H54 (cell line): Measurements from ENCODE around the gene LRRC17.

Experiments used
- DNase-seq: peaks from one replicate; pipeline ENCODE4 v3.0.0; 2011; ENCODE audit warnings: low spot score, mixed read lengths; ENCODE audit not compliant: insufficient read length
- FAIRE-seq: peaks from 3 replicates; lab custom pipeline; 2011; peaks lifted over from hg19 to GRCh38; lab: Jason Lieb, UNC
- POLR2A ChIP-seq: IDR thresholded peaks from 2 replicates; pipeline ENCODE4 v1.6.1; 2011; ENCODE audit warnings: low read depth, mild to moderate bottlenecking, low read length

LRRC17 gene

GRCh38 chr7:102916426-102916825 is 3.6 kb downstream of the LRRC17 start:
- FAIRE-seq, result peak; percentile 93

GRCh38 chr7:102916881-102917280 is 4.1 kb downstream of the LRRC17 start:
- FAIRE-seq (no peak), DNase-seq (no peak)
- no peak for TF ChIP-seq POLR2A

More at GRCh38 chr7:102916426-102916825, 3.6 kb downstream of the LRRC17 start:
- DNase-seq, result peak; percentile 14
- no peak for TF ChIP-seq POLR2A

GRCh38 chr7:102917436-102918353 is 4.9 kb downstream of the LRRC17 start:
- TF ChIP-seq POLR2A, result no peak

DNA sequence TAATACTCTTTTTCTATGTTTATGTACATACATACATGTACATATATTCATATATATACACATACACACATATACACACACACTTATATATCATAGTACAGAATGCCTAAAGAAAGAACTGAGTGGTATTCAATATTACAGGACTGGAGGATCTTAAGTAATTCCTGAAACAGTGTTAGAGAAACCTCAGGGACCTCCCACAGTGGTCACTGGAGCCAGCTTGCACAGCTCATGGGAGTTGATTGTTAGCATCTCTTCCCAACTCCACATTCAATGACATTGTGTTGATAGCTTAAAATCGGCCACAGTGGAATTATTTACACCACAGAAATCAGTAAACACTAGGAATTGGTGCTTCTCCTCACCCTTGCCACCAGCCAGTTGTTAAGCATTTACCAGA is 6.0 kb downstream of the LRRC17 start:
- TF ChIP-seq POLR2A, result no peak
- FAIRE-seq, result no peak
- DNase-seq, result no peak

More at GRCh38 chr7:102917436-102918353, 4.9 kb downstream of the LRRC17 start:
- FAIRE-seq (no peak), DNase-seq (no peak)

GRCh38 chr7:102925976-102926782 is 13.4 kb downstream of the LRRC17 start:
- no peak for FAIRE-seq
- no peak for DNase-seq
- TF ChIP-seq POLR2A, result no peak

GRCh38 chr7:102926783-102927140 is 14.0 kb downstream of the LRRC17 start:
- DNase-seq (no peak), FAIRE-seq (no peak)
- no peak for TF ChIP-seq POLR2A

DNA sequence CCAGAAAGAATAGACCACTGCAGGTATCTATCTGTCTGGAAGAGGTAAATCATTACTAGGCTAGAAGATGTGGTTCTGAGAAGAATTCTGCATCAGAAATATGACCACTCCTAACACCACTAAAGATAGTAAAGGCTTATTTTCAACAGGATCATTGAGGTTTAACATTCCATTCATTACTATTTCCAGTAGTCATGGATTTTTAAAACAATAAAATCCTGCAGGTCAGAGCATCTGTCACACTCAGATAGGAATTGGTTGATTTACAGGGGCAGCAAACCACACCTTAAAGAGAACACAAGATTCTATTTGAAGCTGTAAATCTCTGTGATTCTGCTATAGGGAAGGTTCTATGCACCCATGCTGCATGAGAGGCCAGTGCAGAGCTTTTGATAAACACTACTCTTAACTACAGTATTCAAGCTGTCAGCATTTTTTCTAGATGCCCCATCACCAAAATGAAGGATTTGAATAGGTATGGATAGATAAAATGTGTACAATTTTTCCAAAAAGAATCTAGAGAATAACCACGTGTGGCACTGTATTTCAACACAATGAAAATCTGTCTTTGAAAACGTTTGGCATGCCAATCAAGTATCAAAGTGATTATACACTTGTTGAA is 14.6 kb downstream of the LRRC17 start:
- DNase-seq (no peak), FAIRE-seq (no peak)
- no peak for TF ChIP-seq POLR2A

GRCh38 chr7:102931757-102932156 is 19.0 kb downstream of the LRRC17 start:
- FAIRE-seq, result no peak

GRCh38 chr7:102933763-102934162 is 21.0 kb downstream of the LRRC17 start:
- DNase-seq (no peak), FAIRE-seq (no peak)
- TF ChIP-seq POLR2A, result no peak

More at GRCh38 chr7:102931757-102932156, 19.0 kb downstream of the LRRC17 start:
- no peak for TF ChIP-seq POLR2A
- no peak for DNase-seq

- DNase-seq (no peak), FAIRE-seq (no peak)
- no peak for TF ChIP-seq POLR2A
These were observed 21.4 kb downstream of the LRRC17 start for GRCh38 chr7:102934239-102934638.

- DNase-seq (no peak), FAIRE-seq (no peak)
- no peak for TF ChIP-seq POLR2A
These were observed 21.9 kb downstream of the LRRC17 start for GRCh38 chr7:102934701-102935100.

- DNase-seq (no peak), FAIRE-seq (no peak)
These were observed 22.8 kb downstream of the LRRC17 start for GRCh38 chr7:102935450-102936115.

DNA sequence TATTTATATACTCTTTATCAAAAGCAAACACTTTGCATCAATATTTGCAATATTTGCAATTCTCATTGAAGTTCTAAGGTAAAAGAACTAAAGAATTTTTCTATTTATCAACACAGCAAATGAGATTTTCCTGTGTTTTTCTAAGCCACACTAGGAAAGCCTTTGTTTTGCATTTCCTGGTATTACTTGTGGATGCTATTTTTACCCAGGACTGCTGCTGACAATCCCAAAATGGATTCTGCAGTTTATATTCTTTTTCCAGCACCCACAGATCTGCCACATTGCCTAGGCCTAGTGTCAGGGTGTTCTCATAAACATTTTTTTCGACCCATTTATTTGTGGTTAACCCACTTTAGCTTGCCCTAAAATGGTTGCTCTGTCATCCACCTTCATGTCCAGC is 25.9 kb downstream of the LRRC17 start:
- no peak for TF ChIP-seq POLR2A
- FAIRE-seq (no peak), DNase-seq (no peak)

More at GRCh38 chr7:102935450-102936115, 22.8 kb downstream of the LRRC17 start:
- no peak for TF ChIP-seq POLR2A
